ENCODE data around the gene PLAAT3. TPM values are rescaled to one million over a fixed set of nuclear protein-coding genes. Genes with fewer than 3 reads are reported as not detected.

Gene PLAAT3
- polyA plus RNA-seq, 10 donors: 24.9 to 50.7 (median 36.9) TPM

Other genes with a start within 250 kb of the PLAAT3 start
- under 1 TPM in 1 of 10 donors, not detected in 9; 0.13 TPM for gene SLC22A9, start 244.6 kb downstream of the PLAAT3 start, polyA plus RNA-seq (ENCODE audit: insufficient read length in 10 of 10)
- gene PLAAT5, start 123.3 kb downstream of the PLAAT3 start, polyA plus RNA-seq (ENCODE audit: insufficient read length in 10 of 10): 1 to 10 TPM; 1.4 to 5.6 (median 3.0) TPM
- 1 to 10 TPM in 1 of 10 donors, under 1 TPM in 7, not detected in 2; 0.11 to 2.1 (median 0.33) TPM for gene LGALS12, start 108.3 kb downstream of the PLAAT3 start, polyA plus RNA-seq (ENCODE audit: insufficient read length in 10 of 10)
- 1 to 10 TPM; 2.4 to 7.8 (median 4.6) TPM for gene PLAAT4, start 77.6 kb downstream of the PLAAT3 start, polyA plus RNA-seq (ENCODE audit: insufficient read length in 10 of 10)
- under 1 TPM in 1 of 10 donors, not detected in 9; 0.38 TPM for gene PLAAT2, start 51.1 kb downstream of the PLAAT3 start, polyA plus RNA-seq (ENCODE audit: insufficient read length in 10 of 10)
- 10 to 100 TPM; 14.9 to 24.1 (median 18.8) TPM for gene ATL3, start 56.9 kb upstream of the PLAAT3 start, polyA plus RNA-seq (ENCODE audit: insufficient read length in 10 of 10)
- gene RTN3, start 67.1 kb upstream of the PLAAT3 start, polyA plus RNA-seq (ENCODE audit: insufficient read length in 10 of 10): 10 to 100 TPM; 52.9 to 75.2 (median 62.4) TPM
- gene ZFTA, start 154.3 kb upstream of the PLAAT3 start, polyA plus RNA-seq (ENCODE audit: insufficient read length in 10 of 10): 10 to 100 TPM; 20.0 to 31.0 (median 26.5) TPM
- gene SPINDOC, start 199.0 kb upstream of the PLAAT3 start, polyA plus RNA-seq (ENCODE audit: insufficient read length in 10 of 10): 10 to 100 TPM; 19.7 to 31.7 (median 21.2) TPM
- 10 to 100 TPM; 15.8 to 21.8 (median 16.9) TPM for gene MARK2, start 224.7 kb upstream of the PLAAT3 start, polyA plus RNA-seq (ENCODE audit: insufficient read length in 10 of 10)